OCI-LY3 (cell line): ENCODE results near the gene PLCB1.

ENCODE experiments used
- H2AFZ ChIP-seq: fragments of 200-600, 300-600 bp; shearing (Covaris generic); 2 replicates; pipeline ENCODE4 v1.6.0; 2014; ENCODE audit warnings: antibody characterized with exemption, low read depth, low read length
- H3K27ac ChIP-seq: fragments of 200-600, 300-600 bp; sonication (generic); 2 replicates; pipeline ENCODE4 v1.5.1; 2014; ENCODE audit warnings: mild to moderate bottlenecking, low read length, moderate library complexity, mixed read lengths
- H3K27me3 ChIP-seq: fragments of 200-600, 300-600 bp; sonication (generic); 2 replicates; pipeline ENCODE4 v1.6.1; 2014; ENCODE audit warnings: low read depth, low read length, mixed read lengths
- H3K36me3 ChIP-seq: fragments of 200-600, 300-600 bp; sonication (generic); replicated peaks from 2 replicates; pipeline ENCODE3; 2014; ENCODE audit warnings: low read depth, low read length, mixed read lengths
- H3K4me1 ChIP-seq: fragments of 300-600, 200-600 bp; sonication (generic); 2 replicates; pipeline ENCODE4 v1.6.1; 2014; ENCODE audit warnings: low read length, mixed read lengths
- H3K4me2 ChIP-seq: fragments of 200-600, 300-600 bp; sonication (generic); 2 replicates; pipeline ENCODE4 v1.6.1; 2014; ENCODE audit warnings: low read length, mixed read lengths
- H3K4me3 ChIP-seq: fragments of 300-600, 200-600 bp; sonication (generic); 2 replicates; pipeline ENCODE4 v1.5.1; 2014; ENCODE audit warnings: antibody characterized with exemption, mild to moderate bottlenecking, low read length, moderate library complexity
- H3K79me2 ChIP-seq: fragments of 300-600, 200-600 bp; shearing (Covaris generic); 2 replicates; pipeline ENCODE4 v1.6.1; 2014; ENCODE audit warnings: mild to moderate bottlenecking, low read length, mixed read lengths
- H3K9ac ChIP-seq: fragments of 300-600, 200-600 bp; shearing (Covaris generic); 2 replicates; pipeline ENCODE4 v1.6.0; 2014; ENCODE audit warnings: mild to moderate bottlenecking, low read length, moderate library complexity
- H3K9me3 ChIP-seq: fragments of 200-600, 300-600 bp; shearing (Covaris generic); 2 replicates; pipeline ENCODE4 v1.6.1; 2014; ENCODE audit warnings: low read length, mixed read lengths; ENCODE audit not compliant: insufficient read depth
- H4K20me1 ChIP-seq: fragments of 200-600, 300-600 bp; sonication (generic); 2 replicates; pipeline ENCODE4 v1.6.1; 2016; ENCODE audit warnings: low read length, mixed read lengths; ENCODE audit not compliant: insufficient read depth
- CTCF ChIP-seq: fragments of 200-600, 300-600 bp; sonication (generic); IDR thresholded peaks from 2 replicates; pipeline ENCODE4 v1.5.1; 2014; ENCODE audit warnings: antibody characterized with exemption, low read length, low read depth
- EZH2phosphoT487 ChIP-seq: fragments of 200-600 bp; shearing (Covaris generic); IDR thresholded peaks from 2 replicates; pipeline ENCODE4 v1.6.1; 2018; ENCODE audit warnings: antibody characterized with exemption, mixed run types, low read depth

Gene PLCB1

GRCh38 chr20:8301655-8302054, 169.6 kb downstream of the PLCB1 start:
- Histone ChIP-seq H3K27me3 (peaks cover 12% of the 10 kb centered on the region; the same call in 1 of the 2 replicates), H3K4me2 (no peak overlapping the region), H3K9ac (no peak overlapping the region), H3K36me3 (no peaks in the 10 kb centered on the region), H3K4me3 (no peak overlapping the region), H2AFZ (no peak overlapping the region), H3K79me2 (no peaks in the 10 kb centered on the region), H3K27ac (no peak overlapping the region), H3K9me3 (no peaks in the 10 kb centered on the region), H3K4me1 (no peaks in the 10 kb centered on the region), H4K20me1 (no peaks in the 10 kb centered on the region)
- TF ChIP-seq CTCF (no peak), EZH2phosphoT487 (no peak)

GRCh38 chr20:8303651-8304050, 171.6 kb downstream of the PLCB1 start:
- no peak for TF ChIP-seq CTCF
- TF ChIP-seq EZH2phosphoT487: no peak
- H3K27me3 ChIP-seq: peaks cover 12% of the 10 kb centered on the region; the same call in 1 of the 2 replicates
- no peaks in the 10 kb centered on the region for H3K79me2 ChIP-seq
- H4K20me1 ChIP-seq: no peaks in the 10 kb centered on the region
- no peaks in the 10 kb centered on the region for H3K9me3 ChIP-seq
- no peaks in the 10 kb centered on the region for H3K4me1 ChIP-seq
- no peak overlapping the region for H3K9ac ChIP-seq
- H3K27ac ChIP-seq: no peak overlapping the region
- no peaks in the 10 kb centered on the region for H3K36me3 ChIP-seq
- no peak overlapping the region for H2AFZ ChIP-seq
- no peak overlapping the region for H3K4me2 ChIP-seq
- no peak overlapping the region for H3K4me3 ChIP-seq

GRCh38 chr20:8304124-8304816, 172.2 kb downstream of the PLCB1 start:
- no peak overlapping the region for H3K4me3 ChIP-seq
- no peaks in the 10 kb centered on the region for H3K9me3 ChIP-seq
- H3K36me3 ChIP-seq: no peaks in the 10 kb centered on the region
- no peak for TF ChIP-seq EZH2phosphoT487
- TF ChIP-seq CTCF: no peak
- no peaks in the 10 kb centered on the region for H3K79me2 ChIP-seq
- H3K27ac ChIP-seq: no peak overlapping the region
- H4K20me1 ChIP-seq: no peaks in the 10 kb centered on the region
- H3K4me2 ChIP-seq: no peak overlapping the region
- no peaks in the 10 kb centered on the region for H3K4me1 ChIP-seq
- no peak overlapping the region for H2AFZ ChIP-seq
- peaks cover 9% of the 10 kb centered on the region; the same call in 1 of the 2 replicates for H3K27me3 ChIP-seq
- no peak overlapping the region for H3K9ac ChIP-seq

GRCh38 chr20:8305449-8305978, 173.4 kb downstream of the PLCB1 start:
- no peak overlapping the region for H3K27ac ChIP-seq
- H2AFZ ChIP-seq: peak overlapping the region; percentile 67

More at GRCh38 chr20:8305449-8305978, 173.4 kb downstream of the PLCB1 start:
- Histone ChIP-seq H3K36me3 (no peaks in the 10 kb centered on the region), H3K9ac (no peak overlapping the region), H3K4me3 (no peak overlapping the region), H3K27me3 (peaks cover 6% of the 10 kb centered on the region; the same call in 1 of the 2 replicates), H3K4me1 (no peaks in the 10 kb centered on the region), H4K20me1 (no peaks in the 10 kb centered on the region), H3K79me2 (no peaks in the 10 kb centered on the region), H3K4me2 (peak overlapping the region; percentile 19; the same call in 1 of the 2 replicates), H3K9me3 (no peaks in the 10 kb centered on the region)
- TF ChIP-seq CTCF (peak; percentile 91), EZH2phosphoT487 (no peak)
